Mesendoderm (in vitro differentiated cells): ENCODE measurements around the gene NIPBL.
A peak's percentile ranks its signal among the peaks of the same experiment; 100 is the strongest.
"Not testable (repeated sequence)": the region's sequence is repeated elsewhere in the genome, so short reads cannot be mapped to it uniquely, and the experiment has no call there.

Experiments used
- DNase-seq: peaks from one replicate; pipeline ENCODE4 v3.0.0; 2013
- H2AK5ac ChIP-seq: 2 replicates; pipeline ENCODE4 v1.6.1; 2013; ENCODE audit warnings: low read length, inconsistent platforms
- H2BK120ac ChIP-seq: 2 replicates; pipeline ENCODE4 v1.6.1; 2013; ENCODE audit warnings: low read depth, mild to moderate bottlenecking, low read length, moderate library complexity, mixed read lengths
- H2BK15ac ChIP-seq: replicated peaks from 2 replicates; pipeline ENCODE4 v1.6.1; 2013; ENCODE audit warnings: low read depth, mild to moderate bottlenecking, moderate library complexity
- H2BK5ac ChIP-seq: 2 replicates; pipeline ENCODE4 v1.6.1; 2013; ENCODE audit warnings: low read length, inconsistent platforms
- H3K18ac ChIP-seq: 2 replicates; pipeline ENCODE4 v1.6.1; 2013; ENCODE audit warnings: mild to moderate bottlenecking, low read length, mixed read lengths
- H3K23ac ChIP-seq: one replicate; pipeline ENCODE4 v1.6.1; 2013; ENCODE audit warnings: low read length
- H3K27ac ChIP-seq: 2 replicates; pipeline ENCODE4 v1.5.1; 2013; ENCODE audit warnings: low read depth, mild to moderate bottlenecking, inconsistent platforms, low read length, moderate library complexity
- H3K27me3 ChIP-seq: 2 replicates; pipeline ENCODE4 v1.6.1; 2013; ENCODE audit warnings: low read length, control low read depth, mild to moderate bottlenecking, inconsistent platforms; ENCODE audit not compliant: insufficient read depth, poor library complexity
- H3K36me3 ChIP-seq: 2 replicates; pipeline ENCODE4 v1.6.1; 2013; ENCODE audit warnings: low read length, inconsistent platforms; ENCODE audit not compliant: control insufficient read depth, insufficient read depth
- H3K4ac ChIP-seq: one replicate; pipeline ENCODE4 v1.6.1; 2013; ENCODE audit warnings: low read depth, mild to moderate bottlenecking, low read length, moderate library complexity
- H3K4me1 ChIP-seq: 2 replicates; pipeline ENCODE4 v1.6.1; 2013; ENCODE audit warnings: low read depth, low read length, inconsistent platforms; ENCODE audit not compliant: control insufficient read depth
- H3K4me2 ChIP-seq: 2 replicates; pipeline ENCODE4 v1.6.1; 2013; ENCODE audit warnings: low read length
- H3K4me3 ChIP-seq: 2 replicates; pipeline ENCODE4 v1.5.1; 2013; ENCODE audit warnings: mild to moderate bottlenecking, low read length
- H3K56ac ChIP-seq: one replicate; pipeline ENCODE4 v1.6.1; 2013; ENCODE audit warnings: low read length
- H3K79me1 ChIP-seq: 2 replicates; pipeline ENCODE4 v1.6.1; 2013; ENCODE audit warnings: low read length, inconsistent platforms
- H3K79me2 ChIP-seq: 2 replicates; pipeline ENCODE4 v1.6.1; 2013; ENCODE audit warnings: mild to moderate bottlenecking, low read length; ENCODE audit not compliant: control insufficient read depth, insufficient read depth
- H3K9ac ChIP-seq: 2 replicates; pipeline ENCODE4 v1.6.1; 2013; ENCODE audit warnings: low read length, inconsistent platforms
- H4K5ac ChIP-seq: one replicate; pipeline ENCODE4 v1.6.1; 2013; ENCODE audit warnings: low read length
- H4K8ac ChIP-seq: one replicate; pipeline ENCODE4 v1.6.1; 2013; ENCODE audit warnings: low read depth, mild to moderate bottlenecking, control low read depth, low read length, moderate library complexity
- WGBS: extraction: QIAGEN DNeasy Blood & Tissue Kit; methylation state at CpG from one replicate; pipeline ENCODE4 v1.1.7; 2013; ENCODE audit warnings: low lambda C conversion rate, missing lambda C conversion rate; ENCODE audit not compliant: insufficient coverage; ENCODE audit errors: extremely low coverage; 5-methylcytosine and 5-hydroxymethylcytosine counted together

The NIPBL gene

GRCh38 chr5:37086026-37086425, 209.5 kb downstream of the NIPBL start:
- not testable (repeated sequence) for H3K4ac ChIP-seq, H4K5ac ChIP-seq, DNase-seq, H3K79me1 ChIP-seq, H3K27ac ChIP-seq, H3K27me3 ChIP-seq, H3K9ac ChIP-seq, H2BK120ac ChIP-seq, H2AK5ac ChIP-seq, H4K8ac ChIP-seq, H3K36me3 ChIP-seq, H3K56ac ChIP-seq, H3K18ac ChIP-seq, H3K4me3 ChIP-seq, H2BK5ac ChIP-seq, H3K4me2 ChIP-seq, H3K79me2 ChIP-seq, H2BK15ac ChIP-seq, H3K23ac ChIP-seq
- no CpG with 5 or more reads among the region's 1 CpG for WGBS
- H3K4me1 ChIP-seq = peaks cover 16% of the 10 kb centered on the region

- no peaks in the 10 kb centered on the region for H3K36me3 ChIP-seq
- no peak overlapping the region for H4K5ac ChIP-seq
- no peaks in the 10 kb centered on the region for H3K79me2 ChIP-seq
- H2BK120ac ChIP-seq = no peak overlapping the region
- no peak overlapping the region for H4K8ac ChIP-seq
- DNase-seq = peak; percentile 86
- H3K56ac ChIP-seq = peak overlapping the region; percentile 10
- H3K27me3 ChIP-seq = peaks cover 3% of the 10 kb centered on the region
- no peak overlapping the region for H2BK15ac ChIP-seq
- WGBS = no CpG with 5 or more reads among the region's 12 CpGs
- no peak overlapping the region for H3K9ac ChIP-seq
- H3K79me1 ChIP-seq = no peaks in the 10 kb centered on the region
- no peak overlapping the region for H3K27ac ChIP-seq
- no peak overlapping the region for H3K4me2 ChIP-seq
- H3K18ac ChIP-seq = no peak overlapping the region
- no peak overlapping the region for H3K4me3 ChIP-seq
- H3K4me1 ChIP-seq = peaks cover 17% of the 10 kb centered on the region
- peak overlapping the region; percentile 80 for H2AK5ac ChIP-seq
- peak overlapping the region; percentile 18 for H3K4ac ChIP-seq
- peak overlapping the region; percentile 36 for H2BK5ac ChIP-seq
- no peak overlapping the region for H3K23ac ChIP-seq
Measured at GRCh38 chr5:37086466-37087173, 210.1 kb downstream of the NIPBL start.

GRCh38 chr5:37088009-37088408, 211.4 kb downstream of the NIPBL start:
- Histone ChIP-seq H2AK5ac (no peak overlapping the region), H4K8ac (no peak overlapping the region), H2BK15ac (no peak overlapping the region), H2BK120ac (no peak overlapping the region), H3K79me1 (no peaks in the 10 kb centered on the region), H3K23ac (no peak overlapping the region), H3K9ac (no peak overlapping the region), H3K4me2 (no peak overlapping the region), H3K27me3 (peaks cover 3% of the 10 kb centered on the region), H2BK5ac (no peak overlapping the region), H3K4me1 (peaks cover 18% of the 10 kb centered on the region), H3K4ac (no peak overlapping the region), H3K27ac (no peak overlapping the region), H3K36me3 (no peaks in the 10 kb centered on the region), H3K4me3 (no peak overlapping the region), H3K18ac (peak overlapping the region; percentile 57), H3K56ac (no peak overlapping the region), H3K79me2 (no peaks in the 10 kb centered on the region), H4K5ac (no peak overlapping the region)
- WGBS = no CpG with 5 or more reads among the region's 6 CpGs
- DNase-seq = peak; percentile 69

- Histone ChIP-seq H3K4me3 (no peak overlapping the region), H3K4me1 (peaks cover 18% of the 10 kb centered on the region), H2AK5ac (no peak overlapping the region), H3K36me3 (no peaks in the 10 kb centered on the region), H2BK15ac (no peak overlapping the region), H3K18ac (no peak overlapping the region), H4K8ac (no peak overlapping the region), H2BK5ac (no peak overlapping the region), H4K5ac (no peak overlapping the region), H3K27ac (no peak overlapping the region), H3K9ac (no peak overlapping the region), H3K23ac (no peak overlapping the region), H3K79me2 (no peaks in the 10 kb centered on the region), H3K79me1 (no peaks in the 10 kb centered on the region), H3K4me2 (no peak overlapping the region), H3K27me3 (peaks cover 3% of the 10 kb centered on the region), H3K4ac (no peak overlapping the region), H3K56ac (no peak overlapping the region), H2BK120ac (no peak overlapping the region)
- WGBS = no CpG with 5 or more reads among the region's 7 CpGs
- DNase-seq = peak; percentile 90
Measured at GRCh38 chr5:37090123-37090726, 213.7 kb downstream of the NIPBL start.

GRCh38 chr5:37090781-37091180, 214.2 kb downstream of the NIPBL start:
- no peak overlapping the region for H4K8ac ChIP-seq
- no CpG with 5 or more reads among the region's 2 CpGs for WGBS

More at GRCh38 chr5:37090781-37091180, 214.2 kb downstream of the NIPBL start:
- H2BK15ac ChIP-seq = no peak overlapping the region
- H3K4me2 ChIP-seq = no peak overlapping the region
- H2BK5ac ChIP-seq = peak overlapping the region; percentile 26
- H3K4me1 ChIP-seq = peaks cover 18% of the 10 kb centered on the region
- no peaks in the 10 kb centered on the region for H3K27me3 ChIP-seq
- H3K4me3 ChIP-seq = no peak overlapping the region
- no peak overlapping the region for H2AK5ac ChIP-seq
- H3K36me3 ChIP-seq = no peaks in the 10 kb centered on the region
- H4K5ac ChIP-seq = no peak overlapping the region
- no peak overlapping the region for H3K4ac ChIP-seq
- no peaks in the 10 kb centered on the region for H3K79me2 ChIP-seq
- H2BK120ac ChIP-seq = no peak overlapping the region
- no peak overlapping the region for H3K23ac ChIP-seq
- H3K18ac ChIP-seq = peak overlapping the region; percentile 94
- no peak for DNase-seq
- no peak overlapping the region for H3K27ac ChIP-seq
- H3K9ac ChIP-seq = no peak overlapping the region
- no peak overlapping the region for H3K56ac ChIP-seq
- H3K79me1 ChIP-seq = no peaks in the 10 kb centered on the region
